ENCODE measurements around the gene PRRG2.

PRRG2 gene

DNA sequence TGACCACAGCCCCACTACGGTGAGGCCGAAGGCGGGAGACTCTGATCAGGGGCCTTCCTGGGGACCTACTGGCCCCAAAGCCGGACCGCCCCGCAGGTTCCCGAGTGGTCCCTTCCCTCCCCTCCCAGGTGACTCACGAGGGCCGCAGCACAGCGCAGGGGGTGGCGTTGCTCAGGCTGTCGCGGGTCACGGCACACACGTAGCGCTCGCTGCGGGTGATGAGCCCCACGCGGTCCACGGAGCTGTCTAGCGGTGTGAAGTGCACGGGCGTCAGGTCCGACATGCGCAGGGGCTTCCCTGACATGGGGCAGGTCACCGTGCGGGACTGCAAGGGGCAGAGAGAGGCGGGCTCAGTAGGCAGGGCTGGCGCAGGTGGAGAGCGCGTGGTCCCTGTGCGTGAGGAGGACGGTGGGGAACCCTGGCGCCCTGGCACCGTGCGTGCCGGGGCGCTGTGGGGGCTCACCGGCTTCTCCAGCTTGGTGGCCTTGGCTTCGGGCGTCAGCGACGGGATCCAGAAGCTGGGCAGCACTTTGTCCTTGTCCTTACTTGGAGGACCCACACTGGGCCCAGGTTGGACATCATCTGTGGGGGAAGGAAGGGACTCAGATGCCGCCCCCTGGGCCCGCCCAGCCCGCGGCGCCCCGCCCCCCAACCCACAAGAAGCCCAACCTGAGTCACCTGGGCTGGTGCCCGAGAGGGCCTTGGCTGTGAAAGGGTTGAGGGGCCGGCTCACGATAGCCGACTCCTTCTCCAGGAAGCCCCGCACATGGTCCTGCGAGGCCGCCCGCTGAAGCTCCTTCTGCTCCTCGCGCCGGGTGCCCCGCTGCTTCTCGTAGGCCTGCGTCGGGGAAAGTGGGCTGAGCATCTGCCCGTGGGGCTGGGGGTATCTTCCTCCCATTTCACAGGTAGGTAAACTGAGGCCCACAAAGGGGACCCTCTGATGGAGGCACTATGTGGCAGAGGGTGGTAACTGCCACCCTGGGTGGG, 24.4 kb upstream of the PRRG2 start:
- Histone ChIP-seq H3K4me1 (no peaks in the 10 kb centered on the region), H3K27ac (no peak overlapping the region)

DNA sequence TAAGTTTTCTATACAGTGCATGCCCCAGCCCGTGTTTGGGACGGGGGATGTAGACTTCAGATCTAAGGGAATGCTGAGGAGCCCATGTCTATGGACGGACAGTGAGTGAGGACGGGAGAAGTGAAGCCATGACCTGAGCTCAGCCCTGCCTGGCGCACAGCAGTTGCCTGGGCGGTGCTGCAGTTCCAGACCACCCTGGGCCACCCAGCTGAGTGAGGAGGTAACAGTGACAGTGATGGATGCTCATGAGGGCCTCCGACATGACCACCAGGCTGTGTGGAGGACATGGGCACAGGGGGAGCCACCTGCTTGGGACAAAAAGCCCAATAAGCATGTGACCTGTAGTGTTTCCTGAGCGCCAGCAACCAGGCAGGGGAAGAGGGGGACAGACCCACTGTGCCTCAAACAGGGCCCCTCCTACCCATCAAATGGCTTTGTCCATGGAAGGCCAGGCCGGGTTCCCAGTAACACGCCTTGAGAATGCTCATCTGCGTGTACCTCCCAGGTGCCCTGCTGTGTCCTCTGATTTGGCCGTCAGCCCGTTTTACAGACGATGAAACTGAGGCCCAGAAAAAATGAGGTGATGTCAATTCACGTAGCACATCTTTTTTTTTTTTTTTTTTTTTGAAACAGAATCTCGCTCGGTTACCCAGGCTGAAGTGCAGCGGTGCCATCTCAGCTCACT, 23.3 kb upstream of the PRRG2 start:
- peaks cover 7% of the 10 kb centered on the region for H3K79me2 ChIP-seq
- no peak overlapping the region for H2AFZ ChIP-seq
- no peaks in the 10 kb centered on the region for H3K9me3 ChIP-seq (ENCODE audit: control insufficient read depth, low read length)
- TF ChIP-seq, protein P1, sequence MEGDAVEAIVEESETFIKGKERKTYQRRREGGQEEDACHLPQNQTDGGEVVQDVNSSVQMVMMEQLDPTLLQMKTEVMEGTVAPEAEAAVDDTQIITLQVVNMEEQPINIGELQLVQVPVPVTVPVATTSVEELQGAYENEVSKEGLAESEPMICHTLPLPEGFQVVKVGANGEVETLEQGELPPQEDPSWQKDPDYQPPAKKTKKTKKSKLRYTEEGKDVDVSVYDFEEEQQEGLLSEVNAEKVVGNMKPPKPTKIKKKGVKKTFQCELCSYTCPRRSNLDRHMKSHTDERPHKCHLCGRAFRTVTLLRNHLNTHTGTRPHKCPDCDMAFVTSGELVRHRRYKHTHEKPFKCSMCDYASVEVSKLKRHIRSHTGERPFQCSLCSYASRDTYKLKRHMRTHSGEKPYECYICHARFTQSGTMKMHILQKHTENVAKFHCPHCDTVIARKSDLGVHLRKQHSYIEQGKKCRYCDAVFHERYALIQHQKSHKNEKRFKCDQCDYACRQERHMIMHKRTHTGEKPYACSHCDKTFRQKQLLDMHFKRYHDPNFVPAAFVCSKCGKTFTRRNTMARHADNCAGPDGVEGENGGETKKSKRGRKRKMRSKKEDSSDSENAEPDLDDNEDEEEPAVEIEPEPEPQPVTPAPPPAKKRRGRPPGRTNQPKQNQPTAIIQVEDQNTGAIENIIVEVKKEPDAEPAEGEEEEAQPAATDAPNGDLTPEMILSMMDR (IDR thresholded peaks at IDR 0.05): no peak
- no peaks in the 10 kb centered on the region for H3K4me1 ChIP-seq
- no peak overlapping the region for H3K27ac ChIP-seq
- H3K4me3 ChIP-seq (ENCODE audit: low read depth, low read length): no peak overlapping the region
- H3K4me2 ChIP-seq (ENCODE audit: low read length): no peak overlapping the region
- H3K36me3 ChIP-seq (ENCODE audit: control insufficient read depth, insufficient read depth, low read length): no peaks in the 10 kb centered on the region
- H3K27me3 ChIP-seq (ENCODE audit: control insufficient read depth, insufficient read depth, low read length): no peaks in the 10 kb centered on the region
- H3K9ac ChIP-seq: no peak overlapping the region

More for the DNA sequence above, 24.4 kb upstream of the PRRG2 start:
- Histone ChIP-seq H3K9me3 (ENCODE audit: control insufficient read depth, low read length) (no peaks in the 10 kb centered on the region), H3K9ac (no peak overlapping the region), H3K36me3 (ENCODE audit: control insufficient read depth, insufficient read depth, low read length) (no peaks in the 10 kb centered on the region), H3K4me3 (ENCODE audit: low read depth, low read length) (no peak overlapping the region), H3K4me2 (ENCODE audit: low read length) (no peak overlapping the region), H2AFZ (no peak overlapping the region), H3K27me3 (ENCODE audit: control insufficient read depth, insufficient read depth, low read length) (no peaks in the 10 kb centered on the region), H3K79me2 (no peaks in the 10 kb centered on the region)
- TF ChIP-seq, protein P1 (IDR thresholded peaks at IDR 0.05): no peak

GRCh38 chr19:49558591-49558990, 22.5 kb upstream of the PRRG2 start:
- Histone ChIP-seq H3K27me3 (ENCODE audit: control insufficient read depth, insufficient read depth, low read length) (no peaks in the 10 kb centered on the region), H3K4me3 (ENCODE audit: low read depth, low read length) (no peak overlapping the region), H3K9ac (no peak overlapping the region), H2AFZ (no peak overlapping the region), H3K27ac (no peak overlapping the region), H3K4me1 (no peaks in the 10 kb centered on the region), H3K36me3 (ENCODE audit: control insufficient read depth, insufficient read depth, low read length) (no peaks in the 10 kb centered on the region), H3K79me2 (peaks cover 15% of the 10 kb centered on the region), H3K4me2 (ENCODE audit: low read length) (no peak overlapping the region), H3K9me3 (ENCODE audit: control insufficient read depth, low read length) (no peaks in the 10 kb centered on the region)
- TF ChIP-seq, protein P1 (IDR thresholded peaks at IDR 0.05): no peak

DNA sequence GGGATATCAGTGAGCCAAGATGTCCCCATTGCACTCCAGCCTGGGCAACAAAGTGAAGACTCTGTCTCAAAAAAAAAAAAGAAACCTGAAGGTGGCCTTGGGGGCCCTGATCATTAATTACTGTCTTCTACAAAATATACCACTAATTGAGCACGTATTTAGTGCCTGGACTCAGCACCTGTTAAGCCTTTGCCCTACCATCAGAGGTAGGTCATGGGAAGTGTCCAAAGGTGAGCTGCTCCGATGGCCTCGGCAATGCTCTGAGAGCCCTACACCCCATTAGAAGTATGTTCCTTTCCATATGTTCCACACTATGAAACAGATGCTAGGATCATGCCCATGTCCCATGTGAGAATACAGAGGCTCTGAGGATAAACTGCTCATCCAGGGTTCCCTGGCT, 21.7 kb upstream of the PRRG2 start:
- H3K4me3 ChIP-seq (ENCODE audit: low read depth, low read length): no peak overlapping the region
- no peaks in the 10 kb centered on the region for H3K4me1 ChIP-seq
- TF ChIP-seq, protein P1 (IDR thresholded peaks at IDR 0.05): no peak
- H2AFZ ChIP-seq: no peak overlapping the region
- H3K27me3 ChIP-seq (ENCODE audit: control insufficient read depth, insufficient read depth, low read length): no peaks in the 10 kb centered on the region
- H3K27ac ChIP-seq: no peak overlapping the region
- no peak overlapping the region for H3K9ac ChIP-seq
- no peaks in the 10 kb centered on the region for H3K9me3 ChIP-seq (ENCODE audit: control insufficient read depth, low read length)
- H3K79me2 ChIP-seq: peaks cover 20% of the 10 kb centered on the region
- H3K4me2 ChIP-seq (ENCODE audit: low read length): no peak overlapping the region
- H3K36me3 ChIP-seq (ENCODE audit: control insufficient read depth, insufficient read depth, low read length): no peaks in the 10 kb centered on the region
